ENCODE results near the gene AIG1.

- TF ChIP-seq, protein P1, sequence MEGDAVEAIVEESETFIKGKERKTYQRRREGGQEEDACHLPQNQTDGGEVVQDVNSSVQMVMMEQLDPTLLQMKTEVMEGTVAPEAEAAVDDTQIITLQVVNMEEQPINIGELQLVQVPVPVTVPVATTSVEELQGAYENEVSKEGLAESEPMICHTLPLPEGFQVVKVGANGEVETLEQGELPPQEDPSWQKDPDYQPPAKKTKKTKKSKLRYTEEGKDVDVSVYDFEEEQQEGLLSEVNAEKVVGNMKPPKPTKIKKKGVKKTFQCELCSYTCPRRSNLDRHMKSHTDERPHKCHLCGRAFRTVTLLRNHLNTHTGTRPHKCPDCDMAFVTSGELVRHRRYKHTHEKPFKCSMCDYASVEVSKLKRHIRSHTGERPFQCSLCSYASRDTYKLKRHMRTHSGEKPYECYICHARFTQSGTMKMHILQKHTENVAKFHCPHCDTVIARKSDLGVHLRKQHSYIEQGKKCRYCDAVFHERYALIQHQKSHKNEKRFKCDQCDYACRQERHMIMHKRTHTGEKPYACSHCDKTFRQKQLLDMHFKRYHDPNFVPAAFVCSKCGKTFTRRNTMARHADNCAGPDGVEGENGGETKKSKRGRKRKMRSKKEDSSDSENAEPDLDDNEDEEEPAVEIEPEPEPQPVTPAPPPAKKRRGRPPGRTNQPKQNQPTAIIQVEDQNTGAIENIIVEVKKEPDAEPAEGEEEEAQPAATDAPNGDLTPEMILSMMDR (IDR thresholded peaks at IDR 0.05; ENCODE audit: low read length) = no peak
- no peak for TF ChIP-seq EZH2phosphoT487 (IDR thresholded peaks at IDR 0.05; ENCODE audit: low read length)
Observed at GRCh38 chr6:143087856-143088255, 27.2 kb downstream of the AIG1 start.

All from MM.1S (cell line).